Liver (tissue), 3 donors: ENCODE measurements around the gene BSPRY.

Source experiments
- EGR1 ChIP-seq, 2 donors: IDR thresholded peaks; 2 replicates each; pipeline ENCODE4 v1.6.1; 2016 to 2018; ENCODE audit warnings: antibody characterized with exemption in 2 of 2, low read depth in 2 of 2
- GABPA ChIP-seq, 2 donors: IDR thresholded peaks in 1 of 2; conservative IDR thresholded peaks in 1 of 2; 2 replicates each; pipeline ENCODE4 v1.6.1; 2016; ENCODE audit warnings: antibody characterized with exemption in 2 of 2, mild to moderate bottlenecking in 1 of 2, moderate library complexity in 1 of 2
- JUND ChIP-seq, 2 donors: IDR thresholded peaks; 2 replicates each; pipeline ENCODE4 v1.6.1; 2016; ENCODE audit warnings: antibody characterized with exemption in 2 of 2
- NR2F2 ChIP-seq: IDR thresholded peaks from 2 replicates; pipeline ENCODE4 v1.6.1; 2016; ENCODE audit warnings: antibody characterized with exemption
- RAD21 ChIP-seq, 2 donors: IDR thresholded peaks; 2 replicates each; pipeline ENCODE4 v1.6.1; 2016; ENCODE audit warnings: antibody characterized with exemption in 2 of 2, mild to moderate bottlenecking in 2 of 2
- SP1 ChIP-seq: IDR thresholded peaks from 2 replicates; pipeline ENCODE4 v1.6.1; 2018; ENCODE audit warnings: antibody characterized with exemption, mild to moderate bottlenecking
- TAF1 ChIP-seq: conservative IDR thresholded peaks from 2 replicates; pipeline ENCODE4 v1.6.1; 2016; ENCODE audit warnings: antibody characterized with exemption, mild to moderate bottlenecking
- YY1 ChIP-seq: IDR thresholded peaks from 2 replicates; pipeline ENCODE4 v1.6.1; 2016; ENCODE audit warnings: antibody characterized with exemption, mild to moderate bottlenecking
- TF ChIP-seq, protein P1 (sequence below): fragments of 150-350 bp; IDR thresholded peaks from 2 replicates; pipeline ENCODE4 v1.5.1; 2017; ENCODE audit warnings: improper control_type of control experiment, low read depth, low read length; ENCODE audit not compliant: missing input control
- TF ChIP-seq, protein P2 (sequence below): IDR thresholded peaks from 2 replicates; pipeline ENCODE4 v1.6.1; 2016; ENCODE audit warnings: antibody characterized with exemption
- TF ChIP-seq, protein P3 (sequence below): IDR thresholded peaks from 2 replicates; pipeline ENCODE4 v1.6.1; 2016; ENCODE audit warnings: antibody characterized with exemption, mild to moderate bottlenecking
- TF ChIP-seq, protein P4 (sequence below): IDR thresholded peaks from 2 replicates; pipeline ENCODE4 v1.6.1; 2016; ENCODE audit warnings: antibody characterized with exemption
- TF ChIP-seq, protein P5 (sequence below): IDR thresholded peaks from 2 replicates; pipeline ENCODE4 v1.6.1; 2016; ENCODE audit warnings: antibody characterized with exemption
- donor health status: healthy.
- donor health status: healthy.

DNA sequence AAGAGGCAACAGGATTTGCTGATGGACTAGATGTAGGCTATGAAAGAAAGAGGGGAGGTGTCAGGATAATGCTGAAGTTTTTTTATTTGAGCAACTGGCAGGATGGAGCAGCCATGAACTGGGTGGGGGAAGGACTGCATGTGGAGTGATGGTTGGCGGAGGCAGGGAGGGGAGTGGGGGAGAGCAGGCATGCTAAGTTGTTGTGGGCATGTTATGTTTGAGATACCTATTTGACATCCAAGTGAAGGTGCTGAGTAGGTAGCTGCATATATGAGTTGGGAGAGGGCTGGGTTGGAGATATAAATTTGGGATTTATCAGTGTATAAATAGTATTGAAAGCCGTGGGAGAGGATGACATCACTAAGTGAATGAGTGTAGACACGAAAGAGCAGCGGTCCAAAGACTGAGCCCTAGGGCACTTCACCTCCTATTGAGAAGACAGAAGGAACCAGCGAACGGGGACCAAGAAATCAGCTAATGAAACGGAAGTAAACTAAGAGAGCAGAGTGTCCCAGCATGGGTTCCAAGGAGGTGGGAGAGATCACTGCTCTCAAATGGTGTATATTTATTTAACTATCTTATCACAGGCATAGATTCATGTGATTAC lies 7.4 kb downstream of the BSPRY start:
- TF ChIP-seq, protein P1, sequence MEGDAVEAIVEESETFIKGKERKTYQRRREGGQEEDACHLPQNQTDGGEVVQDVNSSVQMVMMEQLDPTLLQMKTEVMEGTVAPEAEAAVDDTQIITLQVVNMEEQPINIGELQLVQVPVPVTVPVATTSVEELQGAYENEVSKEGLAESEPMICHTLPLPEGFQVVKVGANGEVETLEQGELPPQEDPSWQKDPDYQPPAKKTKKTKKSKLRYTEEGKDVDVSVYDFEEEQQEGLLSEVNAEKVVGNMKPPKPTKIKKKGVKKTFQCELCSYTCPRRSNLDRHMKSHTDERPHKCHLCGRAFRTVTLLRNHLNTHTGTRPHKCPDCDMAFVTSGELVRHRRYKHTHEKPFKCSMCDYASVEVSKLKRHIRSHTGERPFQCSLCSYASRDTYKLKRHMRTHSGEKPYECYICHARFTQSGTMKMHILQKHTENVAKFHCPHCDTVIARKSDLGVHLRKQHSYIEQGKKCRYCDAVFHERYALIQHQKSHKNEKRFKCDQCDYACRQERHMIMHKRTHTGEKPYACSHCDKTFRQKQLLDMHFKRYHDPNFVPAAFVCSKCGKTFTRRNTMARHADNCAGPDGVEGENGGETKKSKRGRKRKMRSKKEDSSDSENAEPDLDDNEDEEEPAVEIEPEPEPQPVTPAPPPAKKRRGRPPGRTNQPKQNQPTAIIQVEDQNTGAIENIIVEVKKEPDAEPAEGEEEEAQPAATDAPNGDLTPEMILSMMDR = no peak
- TF ChIP-seq JUND (IDR thresholded peaks at IDR 0.05) (no peak), YY1 (no peak), RAD21 (IDR thresholded peaks at IDR 0.05) (no peak), GABPA (IDR thresholded peaks at IDR 0.05 in 1 of 2, conservative IDR thresholded peaks at IDR 0.05 in 1 of 2) (no peak), SP1 (no peak), EGR1 (IDR thresholded peaks at IDR 0.05; ENCODE audit: low read depth in 2 of 2) (no peak), TAF1 (no peak), NR2F2 (no peak)
- TF ChIP-seq, protein P2, sequence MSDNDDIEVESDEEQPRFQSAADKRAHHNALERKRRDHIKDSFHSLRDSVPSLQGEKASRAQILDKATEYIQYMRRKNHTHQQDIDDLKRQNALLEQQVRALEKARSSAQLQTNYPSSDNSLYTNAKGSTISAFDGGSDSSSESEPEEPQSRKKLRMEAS = no peak
- TF ChIP-seq, protein P3, sequence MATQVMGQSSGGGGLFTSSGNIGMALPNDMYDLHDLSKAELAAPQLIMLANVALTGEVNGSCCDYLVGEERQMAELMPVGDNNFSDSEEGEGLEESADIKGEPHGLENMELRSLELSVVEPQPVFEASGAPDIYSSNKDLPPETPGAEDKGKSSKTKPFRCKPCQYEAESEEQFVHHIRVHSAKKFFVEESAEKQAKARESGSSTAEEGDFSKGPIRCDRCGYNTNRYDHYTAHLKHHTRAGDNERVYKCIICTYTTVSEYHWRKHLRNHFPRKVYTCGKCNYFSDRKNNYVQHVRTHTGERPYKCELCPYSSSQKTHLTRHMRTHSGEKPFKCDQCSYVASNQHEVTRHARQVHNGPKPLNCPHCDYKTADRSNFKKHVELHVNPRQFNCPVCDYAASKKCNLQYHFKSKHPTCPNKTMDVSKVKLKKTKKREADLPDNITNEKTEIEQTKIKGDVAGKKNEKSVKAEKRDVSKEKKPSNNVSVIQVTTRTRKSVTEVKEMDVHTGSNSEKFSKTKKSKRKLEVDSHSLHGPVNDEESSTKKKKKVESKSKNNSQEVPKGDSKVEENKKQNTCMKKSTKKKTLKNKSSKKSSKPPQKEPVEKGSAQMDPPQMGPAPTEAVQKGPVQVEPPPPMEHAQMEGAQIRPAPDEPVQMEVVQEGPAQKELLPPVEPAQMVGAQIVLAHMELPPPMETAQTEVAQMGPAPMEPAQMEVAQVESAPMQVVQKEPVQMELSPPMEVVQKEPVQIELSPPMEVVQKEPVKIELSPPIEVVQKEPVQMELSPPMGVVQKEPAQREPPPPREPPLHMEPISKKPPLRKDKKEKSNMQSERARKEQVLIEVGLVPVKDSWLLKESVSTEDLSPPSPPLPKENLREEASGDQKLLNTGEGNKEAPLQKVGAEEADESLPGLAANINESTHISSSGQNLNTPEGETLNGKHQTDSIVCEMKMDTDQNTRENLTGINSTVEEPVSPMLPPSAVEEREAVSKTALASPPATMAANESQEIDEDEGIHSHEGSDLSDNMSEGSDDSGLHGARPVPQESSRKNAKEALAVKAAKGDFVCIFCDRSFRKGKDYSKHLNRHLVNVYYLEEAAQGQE = no peak
- TF ChIP-seq, protein P4, sequence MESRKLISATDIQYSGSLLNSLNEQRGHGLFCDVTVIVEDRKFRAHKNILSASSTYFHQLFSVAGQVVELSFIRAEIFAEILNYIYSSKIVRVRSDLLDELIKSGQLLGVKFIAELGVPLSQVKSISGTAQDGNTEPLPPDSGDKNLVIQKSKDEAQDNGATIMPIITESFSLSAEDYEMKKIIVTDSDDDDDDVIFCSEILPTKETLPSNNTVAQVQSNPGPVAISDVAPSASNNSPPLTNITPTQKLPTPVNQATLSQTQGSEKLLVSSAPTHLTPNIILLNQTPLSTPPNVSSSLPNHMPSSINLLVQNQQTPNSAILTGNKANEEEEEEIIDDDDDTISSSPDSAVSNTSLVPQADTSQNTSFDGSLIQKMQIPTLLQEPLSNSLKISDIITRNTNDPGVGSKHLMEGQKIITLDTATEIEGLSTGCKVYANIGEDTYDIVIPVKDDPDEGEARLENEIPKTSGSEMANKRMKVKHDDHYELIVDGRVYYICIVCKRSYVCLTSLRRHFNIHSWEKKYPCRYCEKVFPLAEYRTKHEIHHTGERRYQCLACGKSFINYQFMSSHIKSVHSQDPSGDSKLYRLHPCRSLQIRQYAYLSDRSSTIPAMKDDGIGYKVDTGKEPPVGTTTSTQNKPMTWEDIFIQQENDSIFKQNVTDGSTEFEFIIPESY = no peak
- TF ChIP-seq, protein P5, sequence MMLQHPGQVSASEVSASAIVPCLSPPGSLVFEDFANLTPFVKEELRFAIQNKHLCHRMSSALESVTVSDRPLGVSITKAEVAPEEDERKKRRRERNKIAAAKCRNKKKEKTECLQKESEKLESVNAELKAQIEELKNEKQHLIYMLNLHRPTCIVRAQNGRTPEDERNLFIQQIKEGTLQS = no peak
